Type B pancreatic cell (in vitro differentiated cells): ENCODE results near the gene SEMA5A. TPM values are rescaled to one million over a fixed set of nuclear protein-coding genes. Genes with fewer than 3 reads are reported as not detected.

Experiments used
- DNase-seq: peaks from one replicate; pipeline ENCODE4 v3.0.0; 2021; ENCODE audit warnings: mixed read lengths; ENCODE audit not compliant: unreplicated experiment; ENCODE audit errors: extremely low spot score
- H3K27ac Mint-ChIP-seq: 2 replicates; pipeline ENCODE4 v1.8.0; 2021; ENCODE audit warnings: mild to moderate bottlenecking, mixed read lengths
- H3K27me3 Mint-ChIP-seq: 2 replicates; pipeline ENCODE4 v1.8.0; 2021; ENCODE audit warnings: mixed read lengths
- H3K36me3 Mint-ChIP-seq: 2 replicates; pipeline ENCODE4 v1.8.0; 2021; ENCODE audit warnings: mixed read lengths
- H3K4me1 Mint-ChIP-seq: one replicate; pipeline ENCODE4 v1.8.0; 2021; ENCODE audit warnings: mixed read lengths; ENCODE audit not compliant: unreplicated experiment
- H3K4me3 Mint-ChIP-seq: 2 replicates; pipeline ENCODE4 v1.8.0; 2021; ENCODE audit warnings: mild to moderate bottlenecking, mixed read lengths
- H3K9me3 Mint-ChIP-seq: 2 replicates; pipeline ENCODE4 v1.8.0; 2021; ENCODE audit warnings: mixed read lengths
- CTCF ChIP-seq: fragments of 200-600 bp; sonication (generic); conservative IDR thresholded peaks from 2 replicates; pipeline ENCODE4 v1.5.0; 2021; ENCODE audit warnings: antibody characterized with exemption, mild to moderate bottlenecking
- total RNA-seq: library from RNA; stranded (reverse); gene quantifications from 2 replicates; pipeline ENCODE4 v1.2.1, GENCODE V29; 2021; ENCODE audit warnings: low replicate concordance

SEMA5A gene
- total RNA-seq, 1 donor from 2014 or later = 92.9 TPM

GRCh38 chr5:9335754-9336495 is 209.9 kb downstream of the SEMA5A start:
- no peak overlapping the region for H3K4me3 Mint-ChIP-seq

GRCh38 chr5:9335269-9335668 is 210.6 kb downstream of the SEMA5A start:
- TF ChIP-seq CTCF = no peak
- Mint-ChIP-seq H3K9me3 (peaks cover 10% of the 10 kb centered on the region), H3K4me1 (peaks cover 22% of the 10 kb centered on the region), H3K27ac (no peak overlapping the region), H3K27me3 (no peaks in the 10 kb centered on the region), H3K4me3 (no peak overlapping the region), H3K36me3 (peaks cover 30% of the 10 kb centered on the region)
- DNase-seq = no peak

More at GRCh38 chr5:9335754-9336495, 209.9 kb downstream of the SEMA5A start:
- no peak overlapping the region for H3K27ac Mint-ChIP-seq
- H3K9me3 Mint-ChIP-seq = peaks cover 10% of the 10 kb centered on the region
- peaks cover 30% of the 10 kb centered on the region for H3K36me3 Mint-ChIP-seq
- DNase-seq = no peak
- H3K4me1 Mint-ChIP-seq = peaks cover 22% of the 10 kb centered on the region
- no peak for TF ChIP-seq CTCF
- no peaks in the 10 kb centered on the region for H3K27me3 Mint-ChIP-seq

DNA sequence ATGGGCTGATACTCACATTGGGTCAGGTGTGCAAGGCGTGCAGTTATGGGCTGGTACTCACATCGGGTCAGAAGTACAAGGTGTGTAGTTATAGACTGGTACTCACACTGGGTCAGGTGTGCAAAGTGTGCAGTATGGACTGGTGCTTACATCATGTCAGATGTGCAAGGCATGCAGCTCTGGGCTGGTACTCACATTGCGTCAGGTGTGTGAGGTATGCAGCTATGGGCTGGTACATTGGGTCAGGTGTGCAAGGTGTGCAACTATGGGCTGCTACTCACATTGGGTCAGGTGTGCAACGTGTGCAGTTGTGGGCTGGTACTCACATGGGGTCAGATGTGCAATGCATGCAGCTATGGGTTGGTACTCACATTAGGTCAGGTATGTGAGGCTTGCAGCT is 213.8 kb downstream of the SEMA5A start:
- TF ChIP-seq CTCF = no peak
- no peak for DNase-seq
- no peaks in the 10 kb centered on the region for H3K27me3 Mint-ChIP-seq
- H3K36me3 Mint-ChIP-seq = peaks cover 32% of the 10 kb centered on the region
- H3K27ac Mint-ChIP-seq = no peak overlapping the region
- H3K9me3 Mint-ChIP-seq = no peaks in the 10 kb centered on the region
- no peak overlapping the region for H3K4me3 Mint-ChIP-seq
- peaks cover 13% of the 10 kb centered on the region for H3K4me1 Mint-ChIP-seq

GRCh38 chr5:9331372-9331771 is 214.5 kb downstream of the SEMA5A start:
- peaks cover 11% of the 10 kb centered on the region for H3K4me1 Mint-ChIP-seq
- H3K27ac Mint-ChIP-seq = no peak overlapping the region
- peaks cover 28% of the 10 kb centered on the region for H3K36me3 Mint-ChIP-seq
- no peak overlapping the region for H3K4me3 Mint-ChIP-seq
- no peaks in the 10 kb centered on the region for H3K27me3 Mint-ChIP-seq
- TF ChIP-seq CTCF = no peak
- no peak for DNase-seq
- no peaks in the 10 kb centered on the region for H3K9me3 Mint-ChIP-seq

DNA sequence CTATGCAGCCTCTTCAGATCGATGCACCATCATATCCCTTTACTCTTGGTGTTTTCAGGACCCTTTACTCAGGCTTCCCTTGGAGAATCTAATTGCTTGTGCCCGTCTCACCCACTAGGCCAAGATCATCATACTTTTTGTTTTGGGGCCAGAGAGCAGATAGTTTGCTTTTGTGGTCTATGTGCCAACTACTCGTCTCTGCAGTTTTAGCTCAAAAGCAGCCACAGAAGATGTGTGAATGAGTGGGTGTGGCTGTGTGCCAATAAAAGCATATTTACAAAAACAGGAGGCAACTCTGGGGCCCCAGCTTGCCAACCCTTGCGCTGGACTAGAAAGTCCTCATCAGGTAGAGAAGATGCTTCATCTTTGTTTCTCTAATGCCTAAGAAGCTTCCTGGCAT is 216.8 kb downstream of the SEMA5A start:
- no peak for TF ChIP-seq CTCF
- H3K27ac Mint-ChIP-seq = no peak overlapping the region
- no peak for DNase-seq
- no peaks in the 10 kb centered on the region for H3K9me3 Mint-ChIP-seq
- H3K27me3 Mint-ChIP-seq = no peaks in the 10 kb centered on the region
- peaks cover 24% of the 10 kb centered on the region for H3K4me1 Mint-ChIP-seq
- peaks cover 21% of the 10 kb centered on the region for H3K36me3 Mint-ChIP-seq
- H3K4me3 Mint-ChIP-seq = no peak overlapping the region
